Esophagus squamous epithelium (tissue), 5 donors: Measurements from ENCODE around the gene SLC28A1. TPM values are rescaled to one million over a fixed set of nuclear protein-coding genes. Genes with fewer than 3 reads are reported as not detected.
"Not testable (repeated sequence)": the region's sequence is repeated elsewhere in the genome, so short reads cannot be mapped to it uniquely, and the experiment has no call there.

ENCODE experiments used
- DNase-seq: peaks from one replicate; lab custom pipeline; 2025; lab: John Stamatoyannopoulos, UW
- H3K27ac ChIP-seq, 4 donors: fragments of 200-600 bp; sonication (generic); one replicate each; pipeline ENCODE4 v1.5.1; 2016 to 2019; ENCODE audit warnings: mild to moderate bottlenecking in 1 of 4
- H3K27me3 ChIP-seq, 4 donors: fragments of 200-600 bp; sonication (generic); 1 replicate in 3 of 4; 2 replicates in 1 of 4; pipeline versions ENCODE4 v1.5.1 to v1.6.0; 2017 to 2021; ENCODE audit warnings: antibody characterized with exemption in 1 of 4
- H3K36me3 ChIP-seq, 3 donors: fragments of 200-600 bp; sonication (generic); one replicate each; pipeline ENCODE4 v1.5.1; 2016 to 2019
- H3K4me1 ChIP-seq, 3 donors: fragments of 200-600 bp; sonication (generic); one replicate each; pipeline ENCODE4 v1.5.1; 2017 to 2019
- H3K4me3 ChIP-seq, 4 donors: fragments of 200-600 bp; sonication (generic); 1 replicate in 3 of 4; 2 replicates in 1 of 4; pipeline ENCODE4 v1.5.1; 2016 to 2019; ENCODE audit warnings: mild to moderate bottlenecking in 2 of 4, moderate library complexity in 1 of 4
- H3K9me3 ChIP-seq, 3 donors: fragments of 200-600 bp; sonication (generic); one replicate each; pipeline ENCODE4 v1.5.1; 2016 to 2019
- CTCF ChIP-seq, 6 experiments: fragments of 450-650 bp in 4 of 6; fragments of 200-600 bp in 2 of 6; sonication (generic) in 2 of 6; IDR thresholded peaks; one replicate each; pipeline ENCODE4 v1.5.1; 2016 to 2019; ENCODE audit warnings: antibody characterized with exemption in 6 of 6, mild to moderate bottlenecking in 4 of 6, moderate library complexity in 4 of 6
- POLR2A ChIP-seq, 4 donors: fragments of 450-650 bp; IDR thresholded peaks; one replicate each; pipeline ENCODE4 v1.6.1; 2017; ENCODE audit warnings: antibody characterized with exemption in 4 of 4, mild to moderate bottlenecking in 4 of 4, moderate library complexity in 3 of 4
- WGBS, 2 donors: methylation state at CpG; one replicate each; pipeline ENCODE4 v1.1.5; 2018; 5-methylcytosine and 5-hydroxymethylcytosine counted together
- intact Hi-C: fragments of 100-400 bp; cut with DNase I; formaldehyde crosslinking; loops from one replicate; pipeline ENCODE4 v1.15.0; 2022
- total RNA-seq, 4 donors: library from RNA; depleted of rRNA; stranded (reverse); fragments of >200 nt; gene quantifications; one replicate each; pipeline ENCODE4 v1.1.0, GENCODE V29; 2016
- donor health status: DM: yes; HTN: yes; CAD: no.

The SLC28A1 gene
- total RNA-seq, 4 donors from 2014 or later, result not detected

GRCh38 chr15:84839714-84840113 is 44.7 kb upstream of the SLC28A1 start:
- Histone ChIP-seq H3K36me3 (no peaks in the 10 kb centered on the region), H3K27ac (peak overlapping the region in 1 of 4 donors; percentile 57), H3K4me3 (no peak overlapping the region), H3K9me3 (no peaks in the 10 kb centered on the region), H3K4me1 (peaks cover 0 to 13% (median 10%) of the 10 kb centered on the region in 3 donors), H3K27me3 (no peaks in the 10 kb centered on the region)
- WGBS, 2 donors, result 95% methylated on average over 21 of the region's 23 CpGs; no CpG with 5 or more reads in 1 of the 2 donors
- TF ChIP-seq CTCF (IDR thresholded peaks at IDR 0.05) (no peak), POLR2A (IDR thresholded peaks at IDR 0.05) (no peak)
- intact Hi-C loops, result no loop called here
- no peak for DNase-seq

- Histone ChIP-seq H3K4me1 (peaks cover 0 to 13% (median 10%) of the 10 kb centered on the region in 3 donors), H3K36me3 (no peaks in the 10 kb centered on the region), H3K4me3 (no peak overlapping the region), H3K27ac (peak overlapping the region in 3 of 4 donors; percentile 47 to 57 (median 50)), H3K27me3 (no peaks in the 10 kb centered on the region), H3K9me3 (no peaks in the 10 kb centered on the region)
- TF ChIP-seq POLR2A (IDR thresholded peaks at IDR 0.05) (no peak), CTCF (IDR thresholded peaks at IDR 0.05) (no peak)
- DNase-seq, result no peak
- WGBS, 2 donors, result 72 to 86% methylated on average over 4 of the region's 10 CpGs
- intact Hi-C loops, result no loop called here
These were observed 44.2 kb upstream of the SLC28A1 start for GRCh38 chr15:84840255-84840654.

GRCh38 chr15:84840741-84841429 is 43.6 kb upstream of the SLC28A1 start:
- Histone ChIP-seq H3K9me3 (no peaks in the 10 kb centered on the region), H3K4me1 (peaks cover 0 to 13% (median 10%) of the 10 kb centered on the region in 3 donors), H3K36me3 (no peaks in the 10 kb centered on the region), H3K4me3 (no peak overlapping the region), H3K27me3 (no peaks in the 10 kb centered on the region), H3K27ac (peak overlapping the region in 3 of 4 donors; percentile 47 to 57 (median 50))
- TF ChIP-seq POLR2A (IDR thresholded peaks at IDR 0.05) (no peak), CTCF (IDR thresholded peaks at IDR 0.05) (no peak)
- no peak for DNase-seq
- 76 to 86% methylated on average over 4 to 6 of the region's 12 CpGs for WGBS, 2 donors
- intact Hi-C loops, result no loop called here

- 71 to 100% methylated on average over 1 of the region's 1 CpG for WGBS, 2 donors
- DNase-seq, result no peak
- Histone ChIP-seq H3K36me3 (no peaks in the 10 kb centered on the region), H3K9me3 (peaks cover 0 to 11% (median 0%) of the 10 kb centered on the region in 3 donors), H3K4me1 (peaks cover 0 to 13% (median 10%) of the 10 kb centered on the region in 3 donors), H3K27me3 (no peaks in the 10 kb centered on the region), H3K27ac (no peak overlapping the region), H3K4me3 (no peak overlapping the region)
- no peak for TF ChIP-seq POLR2A (IDR thresholded peaks at IDR 0.05)
- intact Hi-C loops, result no loop called here
These were observed 41.7 kb upstream of the SLC28A1 start for GRCh38 chr15:84842781-84843180.

- WGBS, 2 donors, result 64 to 67% methylated on average over 2 of the region's 2 CpGs
- Histone ChIP-seq H3K9me3 (peaks cover 0 to 13% (median 0%) of the 10 kb centered on the region in 3 donors), H3K4me3 (no peak overlapping the region), H3K36me3 (no peaks in the 10 kb centered on the region), H3K27me3 (no peaks in the 10 kb centered on the region), H3K27ac (no peak overlapping the region), H3K4me1 (peaks cover 0 to 13% (median 10%) of the 10 kb centered on the region in 3 donors)
- DNase-seq, result no peak
- intact Hi-C loops, result no loop called here
- no peak for TF ChIP-seq POLR2A (IDR thresholded peaks at IDR 0.05)
These were observed 39.5 kb upstream of the SLC28A1 start for GRCh38 chr15:84844964-84845363.

GRCh38 chr15:84845631-84846030 is 38.8 kb upstream of the SLC28A1 start:
- Histone ChIP-seq H3K27ac (peak overlapping the region in 1 of 4 donors; percentile 14), H3K9me3 (peaks cover 0 to 13% (median 0%) of the 10 kb centered on the region in 3 donors)
- H3K36me3 ChIP-seq, intact Hi-C loops, DNase-seq, H3K4me1 ChIP-seq, H3K4me3 ChIP-seq, H3K27me3 ChIP-seq: not testable (repeated sequence)
- TF ChIP-seq CTCF (IDR thresholded peaks at IDR 0.05), result peak; percentile 46 to 88 (median 78)
- 46 to 65% methylated on average over 7 of the region's 7 CpGs for WGBS, 2 donors
